Activated CD4-positive, alpha-beta T cell treated with anti-CD3 and anti-CD28 coated beads, Interleukin-2, amount 10 ng/mL, durations not matched to agents 7 days and 5 days (primary cell): ENCODE results near the gene ANKRD33B. TPM values are rescaled to one million over a fixed set of nuclear protein-coding genes. Genes with fewer than 3 reads are reported as not detected.
"Not testable (repeated sequence)": the region's sequence is repeated elsewhere in the genome, so short reads cannot be mapped to it uniquely, and the experiment has no call there.

Experiments used
- CTCF ChIA-PET: fragments of 350-600 bp; sonication (Branson Sonifier 250); formaldehyde crosslinking; loops from one replicate; lab custom pipeline; 2021; ENCODE audit warnings: antibody characterized with exemption; lab: Charles Lee
- POLR2A ChIA-PET: fragments of 350-600 bp; sonication (Branson Sonifier 250); formaldehyde crosslinking; loops from one replicate; lab custom pipeline; 2021; ENCODE audit warnings: antibody characterized with exemption; lab: Charles Lee
- DNase-seq: peaks from one replicate; pipeline ENCODE4 v3.0.0-alpha.2; 2020
- H3K27ac Mint-ChIP-seq: one replicate; pipeline ENCODE4 v1.8.0; 2021; ENCODE audit warnings: mild to moderate bottlenecking, moderate library complexity, mixed read lengths
- H3K27me3 Mint-ChIP-seq: one replicate; pipeline ENCODE4 v1.8.0; 2021; ENCODE audit warnings: mixed read lengths
- H3K36me3 Mint-ChIP-seq: one replicate; pipeline ENCODE4 v1.8.0; 2021; ENCODE audit warnings: low read depth, mixed read lengths
- H3K4me1 Mint-ChIP-seq: one replicate; pipeline ENCODE4 v1.8.0; 2021; ENCODE audit warnings: mixed read lengths
- H3K4me3 Mint-ChIP-seq: one replicate; pipeline ENCODE4 v1.8.0; 2021; ENCODE audit warnings: mild to moderate bottlenecking, moderate library complexity, mixed read lengths
- H3K9me3 Mint-ChIP-seq: one replicate; pipeline ENCODE4 v1.8.0; 2021; ENCODE audit warnings: mixed read lengths
- total RNA-seq, 2 experiments: library from RNA; stranded (reverse); gene quantifications; one replicate each; pipeline ENCODE4 v1.2.3, GENCODE V29; 2021

Gene ANKRD33B
- total RNA-seq, 2 experiments from 2014 or later: 3.2 to 3.7 TPM

GRCh38 chr5:10540036-10540544 is 23.8 kb upstream of the ANKRD33B start:
- DNase-seq: no peak
- H3K4me1 Mint-ChIP-seq: peaks cover 15% of the 10 kb centered on the region
- H3K27ac Mint-ChIP-seq: no peak overlapping the region
- peaks cover 25% of the 10 kb centered on the region for H3K27me3 Mint-ChIP-seq
- no peaks in the 10 kb centered on the region for H3K9me3 Mint-ChIP-seq
- H3K4me3 Mint-ChIP-seq: no peak overlapping the region
- H3K36me3 Mint-ChIP-seq: no peaks in the 10 kb centered on the region
- ChIA-PET CTCF (interaction anchor here (0.6 kb wide), 1 partner anchor 117 kb away, joined by 4 read pairs; no protein-coding TSS in a partner anchor), POLR2A (no interaction called here)

DNA sequence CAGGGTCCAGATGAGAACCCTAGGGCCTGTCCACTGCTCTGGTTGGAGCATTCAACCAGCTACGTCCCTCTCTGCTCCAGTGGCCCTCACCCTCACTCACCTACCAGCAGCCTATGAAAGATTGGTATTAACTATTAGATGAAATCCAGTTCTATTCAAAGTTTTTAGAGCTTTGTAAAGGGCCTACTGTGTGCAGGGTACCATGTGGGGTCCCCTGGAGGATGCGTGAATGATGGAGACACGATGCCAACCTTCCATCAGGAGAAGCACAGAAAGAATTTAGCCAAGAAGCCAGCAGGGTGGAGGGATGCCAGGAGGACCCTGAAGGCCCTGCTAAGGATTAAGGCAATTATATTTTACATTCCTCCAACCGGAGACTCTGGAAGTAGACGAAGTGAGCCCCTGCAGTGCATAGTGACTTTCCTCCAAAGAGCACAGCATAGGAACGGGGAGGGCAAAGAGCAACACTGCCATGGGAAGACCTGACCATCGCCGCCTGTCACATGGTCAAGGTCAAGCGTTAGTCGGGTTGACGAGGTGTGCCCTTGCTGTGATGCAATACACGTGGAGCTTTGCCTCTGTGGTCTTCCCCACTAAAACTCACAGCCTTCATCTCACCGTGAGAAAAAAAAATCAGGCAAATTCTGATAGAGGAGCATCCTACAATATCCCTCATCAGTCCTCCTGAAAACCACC is 22.8 kb upstream of the ANKRD33B start:
- H3K27me3 Mint-ChIP-seq: peaks cover 27% of the 10 kb centered on the region
- no peak for DNase-seq

GRCh38 chr5:10542055-10542550 is 21.8 kb upstream of the ANKRD33B start:
- Mint-ChIP-seq H3K4me3 (no peak overlapping the region), H3K4me1 (peaks cover 8% of the 10 kb centered on the region), H3K9me3 (no peaks in the 10 kb centered on the region), H3K27ac (no peak overlapping the region), H3K27me3 (peaks cover 31% of the 10 kb centered on the region), H3K36me3 (no peaks in the 10 kb centered on the region)
- DNase-seq: no peak
- ChIA-PET POLR2A (interaction anchor here (0.7 kb wide), 1 partner anchor 101 kb away, joined by 5 read pairs; no protein-coding TSS in a partner anchor), CTCF (interaction anchor here (0.7 to 1.0 kb wide), 3 partner anchors 10 to 146 kb away, joined by 3 to 6 read pairs (median 6); no protein-coding TSS in a partner anchor)

More for the DNA sequence above, 22.8 kb upstream of the ANKRD33B start:
- Mint-ChIP-seq H3K27ac (no peak overlapping the region), H3K4me3 (no peak overlapping the region), H3K36me3 (no peaks in the 10 kb centered on the region), H3K4me1 (peaks cover 15% of the 10 kb centered on the region), H3K9me3 (no peaks in the 10 kb centered on the region)
- ChIA-PET POLR2A (interaction anchor here (0.7 kb wide), 1 partner anchor 100 kb away, joined by 5 read pairs; no protein-coding TSS in a partner anchor), CTCF (interaction anchor here (0.6 kb wide), 1 partner anchor 116 kb away, joined by 4 read pairs; no protein-coding TSS in a partner anchor)

GRCh38 chr5:10543585-10544040 is 20.3 kb upstream of the ANKRD33B start:
- CTCF ChIA-PET: no interaction called here
- H3K27ac Mint-ChIP-seq: no peak overlapping the region

DNA sequence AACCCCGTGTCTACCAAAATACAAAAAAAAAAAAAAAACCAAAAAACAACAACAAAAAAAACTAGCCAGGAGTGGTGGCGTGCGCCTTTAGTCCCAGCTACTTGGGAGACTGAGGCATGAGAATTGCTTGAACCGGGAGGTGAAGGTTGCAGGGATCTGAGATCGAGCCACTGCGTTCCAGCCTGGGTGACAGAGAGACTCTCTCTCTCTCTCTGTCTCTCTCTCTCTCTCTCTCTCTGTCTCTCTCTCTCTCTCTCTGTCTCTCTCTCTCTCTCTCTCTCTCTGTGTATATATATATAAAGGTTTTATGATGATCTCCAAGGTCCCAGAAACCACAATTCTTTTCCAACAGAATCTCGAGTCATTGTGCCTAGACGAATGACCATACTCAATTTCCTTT is 18.8 kb upstream of the ANKRD33B start:
- POLR2A ChIA-PET: no interaction called here
- CTCF ChIA-PET: interaction anchor here (1.2 kb wide), 1 partner anchor 21 kb away, joined by 3 read pairs; no protein-coding TSS in a partner anchor
- H3K27ac Mint-ChIP-seq: no peak overlapping the region

More at GRCh38 chr5:10543585-10544040, 20.3 kb upstream of the ANKRD33B start:
- H3K9me3 Mint-ChIP-seq: no peaks in the 10 kb centered on the region
- peaks cover 31% of the 10 kb centered on the region for H3K27me3 Mint-ChIP-seq
- no peaks in the 10 kb centered on the region for H3K4me1 Mint-ChIP-seq
- POLR2A ChIA-PET: no interaction called here
- no peak overlapping the region for H3K4me3 Mint-ChIP-seq
- DNase-seq: no peak
- no peaks in the 10 kb centered on the region for H3K36me3 Mint-ChIP-seq

DNA sequence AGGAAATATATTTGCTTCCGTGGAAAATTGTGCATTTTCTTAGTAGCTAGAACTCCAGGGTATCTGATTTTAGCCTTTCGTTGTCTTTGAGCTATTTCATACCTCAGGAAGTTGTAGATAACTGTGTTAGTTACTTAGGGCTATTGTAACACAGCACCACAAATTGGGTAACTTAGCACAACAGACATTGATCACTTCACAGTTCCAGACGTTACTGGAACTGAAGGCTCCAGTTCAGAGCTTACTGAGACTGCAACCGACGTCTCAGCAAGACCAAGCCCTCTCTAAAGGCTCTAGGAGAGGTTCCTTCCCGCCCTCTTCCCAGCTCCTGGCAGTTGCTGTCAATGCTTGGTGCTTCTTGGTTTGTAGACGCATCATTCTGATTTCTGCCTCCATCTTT is 17.7 kb upstream of the ANKRD33B start:
- peaks cover 29% of the 10 kb centered on the region for H3K27me3 Mint-ChIP-seq
- POLR2A ChIA-PET: no interaction called here
- H3K4me1 Mint-ChIP-seq: no peaks in the 10 kb centered on the region
- CTCF ChIA-PET: interaction anchor here (1.2 kb wide), 1 partner anchor 20 kb away, joined by 3 read pairs; no protein-coding TSS in a partner anchor
- DNase-seq: no peak
- H3K9me3 Mint-ChIP-seq: no peaks in the 10 kb centered on the region
- H3K36me3 Mint-ChIP-seq: no peaks in the 10 kb centered on the region
- no peak overlapping the region for H3K27ac Mint-ChIP-seq
- H3K4me3 Mint-ChIP-seq: no peak overlapping the region

More for the DNA sequence above, 18.8 kb upstream of the ANKRD33B start:
- Mint-ChIP-seq H3K4me3 (no peak overlapping the region), H3K4me1 (no peaks in the 10 kb centered on the region), H3K27me3 (peaks cover 29% of the 10 kb centered on the region), H3K9me3 (no peaks in the 10 kb centered on the region), H3K36me3 (no peaks in the 10 kb centered on the region)
- DNase-seq: no peak

GRCh38 chr5:10548418-10549122 is 15.3 kb upstream of the ANKRD33B start:
- ChIA-PET POLR2A (no interaction called here), CTCF (no interaction called here)
- peaks cover 17% of the 10 kb centered on the region for H3K27me3 Mint-ChIP-seq

DNA sequence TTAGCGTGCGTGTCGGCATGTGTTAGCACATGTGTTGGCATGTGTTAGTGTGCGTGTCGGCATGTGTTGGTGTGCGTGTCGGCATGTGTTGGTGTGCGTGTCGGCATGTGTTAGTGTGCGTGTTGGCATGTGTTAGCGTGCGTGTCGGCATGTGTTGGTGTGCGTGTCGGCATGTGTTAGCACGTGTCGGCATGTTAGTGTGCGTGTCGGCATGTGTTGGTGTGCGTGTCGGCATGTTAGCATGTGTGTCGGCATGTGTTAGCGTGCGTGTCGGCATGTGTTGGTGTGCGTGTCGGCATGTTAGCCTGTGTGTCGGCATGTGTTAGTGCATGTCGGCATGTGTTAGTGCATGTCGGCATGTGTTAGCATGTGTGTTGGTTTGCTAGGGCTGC is 14.8 kb upstream of the ANKRD33B start:
- not testable (repeated sequence) for H3K4me3 Mint-ChIP-seq

More at GRCh38 chr5:10548418-10549122, 15.3 kb upstream of the ANKRD33B start:
- no peak for DNase-seq
- Mint-ChIP-seq H3K4me1 (peaks cover 16% of the 10 kb centered on the region), H3K27ac (no peak overlapping the region), H3K4me3 (no peak overlapping the region), H3K36me3 (no peaks in the 10 kb centered on the region), H3K9me3 (no peaks in the 10 kb centered on the region)

DNA sequence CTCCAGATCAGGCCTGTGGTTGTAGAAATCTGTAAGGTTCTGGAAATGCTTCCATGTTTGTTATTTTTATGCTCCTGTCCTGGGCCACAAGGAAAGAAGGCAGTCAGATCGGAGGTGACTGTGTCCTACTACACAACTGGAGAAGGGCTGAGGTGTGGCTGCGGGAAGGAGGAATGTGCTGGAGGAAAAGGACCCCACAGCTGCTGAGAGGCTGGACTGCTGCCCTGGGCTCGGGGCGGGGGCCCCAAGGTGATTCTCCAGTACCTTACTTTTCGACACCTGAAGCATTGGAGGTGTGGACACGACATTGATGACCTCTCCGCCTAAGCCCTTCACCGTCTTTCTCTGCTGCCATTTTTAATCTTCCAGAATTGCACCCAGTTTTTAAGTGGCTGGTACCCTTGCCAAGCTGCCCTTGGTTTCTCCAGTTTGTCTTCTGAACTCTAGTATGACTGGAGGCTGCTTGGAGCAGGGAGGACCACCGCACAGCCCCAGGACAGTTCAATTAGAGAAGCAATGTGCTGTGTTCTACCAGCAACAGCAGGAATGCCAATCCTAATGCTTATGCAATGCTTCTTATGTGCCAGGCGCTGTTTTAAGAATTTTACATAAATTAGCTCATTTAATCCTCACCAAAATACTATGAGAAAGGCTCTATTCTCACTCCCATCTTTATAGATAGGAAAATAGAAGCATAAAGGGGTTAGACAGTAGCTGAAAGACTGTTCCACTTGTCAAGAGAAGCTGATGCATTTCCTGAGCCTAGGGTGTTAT is 13.5 kb upstream of the ANKRD33B start:
- ChIA-PET CTCF (no interaction called here), POLR2A (no interaction called here)
- Mint-ChIP-seq H3K36me3 (no peaks in the 10 kb centered on the region), H3K9me3 (no peaks in the 10 kb centered on the region), H3K27ac (no peak overlapping the region), H3K4me1 (peaks cover 16% of the 10 kb centered on the region), H3K27me3 (peaks cover 19% of the 10 kb centered on the region), H3K4me3 (no peak overlapping the region)
- no peak for DNase-seq

More for the DNA sequence above, 14.8 kb upstream of the ANKRD33B start:
- H3K9me3 Mint-ChIP-seq, CTCF ChIA-PET, POLR2A ChIA-PET, H3K36me3 Mint-ChIP-seq, H3K27ac Mint-ChIP-seq, DNase-seq: not testable (repeated sequence)
- Mint-ChIP-seq H3K27me3 (peaks cover 18% of the 10 kb centered on the region), H3K4me1 (peaks cover 16% of the 10 kb centered on the region)

- peaks cover 16% of the 10 kb centered on the region for H3K4me1 Mint-ChIP-seq
- POLR2A ChIA-PET: no interaction called here
- no peak overlapping the region for H3K27ac Mint-ChIP-seq
- H3K36me3 Mint-ChIP-seq: no peaks in the 10 kb centered on the region
- no peak for DNase-seq
- CTCF ChIA-PET: interaction anchor here (0.6 to 1.0 kb wide), 2 partner anchors 10 to 63 kb away, joined by 3 to 6 read pairs; no protein-coding TSS in a partner anchor
- H3K27me3 Mint-ChIP-seq: peaks cover 14% of the 10 kb centered on the region
- no peaks in the 10 kb centered on the region for H3K9me3 Mint-ChIP-seq
- H3K4me3 Mint-ChIP-seq: no peak overlapping the region
Observed at GRCh38 chr5:10551782-10552138, 12.1 kb upstream of the ANKRD33B start.

DNA sequence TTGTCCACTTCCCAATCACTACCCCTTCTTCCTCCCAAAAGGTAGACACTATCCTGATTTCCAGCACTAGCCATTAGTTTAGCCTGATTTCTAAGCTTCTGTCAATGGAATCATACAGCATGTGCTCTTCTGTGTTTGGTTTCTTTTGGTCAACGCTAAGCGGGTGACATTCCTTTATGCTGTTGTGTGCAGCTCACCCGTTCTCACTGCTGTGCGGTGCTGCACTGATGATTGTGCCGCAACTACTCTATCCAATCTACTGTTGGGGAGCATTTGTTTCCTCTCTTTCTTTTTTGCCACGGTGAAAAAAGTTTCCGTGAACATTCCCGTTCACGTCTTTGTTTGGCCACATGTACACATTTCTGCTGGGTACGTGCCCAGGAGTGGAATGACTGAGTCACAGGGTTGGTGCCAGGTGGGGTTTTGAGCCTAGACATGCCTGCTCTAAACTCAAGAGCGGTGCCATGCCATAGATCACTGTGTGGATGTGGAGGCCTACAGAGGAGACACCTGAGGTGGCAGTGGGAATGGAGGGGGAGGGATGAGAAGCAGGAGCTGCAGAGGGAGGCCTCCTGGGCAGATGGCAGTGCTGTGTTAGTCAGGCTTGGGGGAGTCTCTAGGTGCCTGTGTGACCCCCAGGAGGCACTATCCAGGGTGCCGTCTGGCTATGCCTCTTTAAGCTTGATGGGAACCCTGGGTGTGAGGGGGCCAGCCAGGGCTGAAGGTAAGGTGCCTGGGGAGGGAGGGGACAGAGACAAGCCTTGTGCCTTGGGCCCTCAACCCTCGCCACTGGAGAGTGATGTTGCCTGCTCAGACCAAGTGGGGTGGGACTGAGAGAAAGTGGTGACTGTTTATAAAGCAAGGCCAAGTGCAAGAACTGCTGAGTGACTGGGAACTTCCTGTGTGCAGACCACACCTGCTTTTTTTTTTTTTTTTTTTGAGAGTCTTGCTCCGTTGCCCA is 11.4 kb upstream of the ANKRD33B start:
- H3K27ac Mint-ChIP-seq: no peak overlapping the region
- peaks cover 14% of the 10 kb centered on the region for H3K27me3 Mint-ChIP-seq
- no peak overlapping the region for H3K4me3 Mint-ChIP-seq
- CTCF ChIA-PET: interaction anchor here (0.6 to 1.0 kb wide), 2 partner anchors 10 to 64 kb away, joined by 3 to 6 read pairs; no protein-coding TSS in a partner anchor
- H3K9me3 Mint-ChIP-seq: no peaks in the 10 kb centered on the region
- POLR2A ChIA-PET: no interaction called here
- no peaks in the 10 kb centered on the region for H3K36me3 Mint-ChIP-seq
- no peak for DNase-seq
- peaks cover 16% of the 10 kb centered on the region for H3K4me1 Mint-ChIP-seq
